EL (cell line): ENCODE measurements around the gene RIPPLY2.
"Not testable (repeated sequence)": the region's sequence is repeated elsewhere in the genome, so short reads cannot be mapped to it uniquely, and the experiment has no call there.

ENCODE experiments used
- DNase-seq: peaks from one replicate; pipeline ENCODE4 v3.0.0-alpha.2; 2016

The RIPPLY2 gene

GRCh38 chr6:83860782-83861495 lies 7.8 kb downstream of the RIPPLY2 start:
- no peak for DNase-seq

GRCh38 chr6:83862776-83863471 lies 9.8 kb downstream of the RIPPLY2 start:
- DNase-seq = peak; percentile 9

- DNase-seq = no peak
These were observed 13.9 kb downstream of the RIPPLY2 start for GRCh38 chr6:83867043-83867442.

- DNase-seq = peak; percentile 96
These were observed 14.5 kb downstream of the RIPPLY2 start for GRCh38 chr6:83867527-83868161.

- DNase-seq = peak; percentile 75
These were observed 15.5 kb downstream of the RIPPLY2 start for GRCh38 chr6:83868639-83869038.

- DNase-seq = no peak
These were observed 17.5 kb downstream of the RIPPLY2 start for GRCh38 chr6:83870649-83871048.

- no peak for DNase-seq
These were observed 19.4 kb downstream of the RIPPLY2 start for GRCh38 chr6:83872386-83873118.

- DNase-seq = no peak
These were observed 20.7 kb downstream of the RIPPLY2 start for GRCh38 chr6:83873869-83874268.

- DNase-seq = no peak
These were observed 22.7 kb downstream of the RIPPLY2 start for GRCh38 chr6:83875843-83876242.

GRCh38 chr6:83878902-83879644 lies 25.9 kb downstream of the RIPPLY2 start:
- no peak for DNase-seq

GRCh38 chr6:83879746-83880145 lies 26.6 kb downstream of the RIPPLY2 start:
- peak; percentile 58 for DNase-seq

- DNase-seq = no peak
These were observed 30.1 kb downstream of the RIPPLY2 start for GRCh38 chr6:83883240-83883639.

- DNase-seq = peak; percentile 62
These were observed 31.4 kb downstream of the RIPPLY2 start for GRCh38 chr6:83884523-83884922.

GRCh38 chr6:83885984-83886383 lies 32.8 kb downstream of the RIPPLY2 start:
- DNase-seq = no peak

GRCh38 chr6:83889621-83890020 lies 36.5 kb downstream of the RIPPLY2 start:
- no peak for DNase-seq

GRCh38 chr6:83890520-83890919 lies 37.4 kb downstream of the RIPPLY2 start:
- no peak for DNase-seq

GRCh38 chr6:83891586-83891985 lies 38.4 kb downstream of the RIPPLY2 start:
- DNase-seq = no peak

- no peak for DNase-seq
These were observed 39.9 kb downstream of the RIPPLY2 start for GRCh38 chr6:83893024-83893423.

GRCh38 chr6:83897094-83897493 lies 43.9 kb downstream of the RIPPLY2 start:
- DNase-seq = not testable (repeated sequence)

GRCh38 chr6:83901624-83902023 lies 48.5 kb downstream of the RIPPLY2 start:
- DNase-seq = no peak

- DNase-seq = no peak
These were observed 51.2 kb downstream of the RIPPLY2 start for GRCh38 chr6:83904395-83904794.

GRCh38 chr6:83905648-83906047 lies 52.5 kb downstream of the RIPPLY2 start:
- no peak for DNase-seq
